RWPE2 (cell line): Measurements from ENCODE around the gene AKAP7.

Experiments
- ATAC-seq: fragments of 200-7000 bp; cut with Tn5 transposase; 3 replicates; pipeline ENCODE4 v1.9.1; 2021; ENCODE audit warnings: low read depth
- DNase-seq: peaks from one replicate; pipeline ENCODE4 v3.0.0-alpha.2; 2020; ENCODE audit warnings: low spot score
- H3K27ac ChIP-seq: fragments of 450-650 bp; 2 replicates; pipeline ENCODE4 v1.5.1; 2017; ENCODE audit warnings: mild to moderate bottlenecking; ENCODE audit not compliant: poor library complexity, severe bottlenecking
- H3K27me3 ChIP-seq: fragments of 250-450 bp; sonication (Bioruptor Pico); 2 replicates; pipeline ENCODE4 v1.5.1; 2021; ENCODE audit warnings: mild to moderate bottlenecking, moderate library complexity; ENCODE audit not compliant: insufficient read depth, poor library complexity, severe bottlenecking
- H3K36me3 ChIP-seq: fragments of 250-450 bp; sonication (Bioruptor Pico); 2 replicates; pipeline ENCODE4 v1.5.1; 2020; ENCODE audit warnings: low read depth, mild to moderate bottlenecking, moderate library complexity
- H3K4me1 ChIP-seq: fragments of 250-450 bp; sonication (Bioruptor Pico); 2 replicates; pipeline ENCODE4 v1.5.1; 2021; ENCODE audit warnings: mild to moderate bottlenecking, moderate library complexity; ENCODE audit not compliant: insufficient read depth, poor library complexity, severe bottlenecking
- H3K4me3 ChIP-seq: fragments of 250-450 bp; sonication (Bioruptor Pico); 2 replicates; pipeline ENCODE4 v1.5.1; 2021; ENCODE audit warnings: mild to moderate bottlenecking, moderate library complexity; ENCODE audit not compliant: severe bottlenecking
- H3K9me3 ChIP-seq: fragments of 250-450 bp; sonication (Bioruptor Pico); 2 replicates; pipeline ENCODE4 v1.5.1; 2021; ENCODE audit warnings: mild to moderate bottlenecking, moderate library complexity; ENCODE audit not compliant: severe bottlenecking
- TF ChIP-seq, protein P1 (sequence below): fragments of 450-650 bp; IDR thresholded peaks from one replicate; pipeline ENCODE4 v1.5.1; 2017; ENCODE audit warnings: mild to moderate bottlenecking, moderate library complexity; ENCODE audit not compliant: poor library complexity, severe bottlenecking

The AKAP7 gene

DNA sequence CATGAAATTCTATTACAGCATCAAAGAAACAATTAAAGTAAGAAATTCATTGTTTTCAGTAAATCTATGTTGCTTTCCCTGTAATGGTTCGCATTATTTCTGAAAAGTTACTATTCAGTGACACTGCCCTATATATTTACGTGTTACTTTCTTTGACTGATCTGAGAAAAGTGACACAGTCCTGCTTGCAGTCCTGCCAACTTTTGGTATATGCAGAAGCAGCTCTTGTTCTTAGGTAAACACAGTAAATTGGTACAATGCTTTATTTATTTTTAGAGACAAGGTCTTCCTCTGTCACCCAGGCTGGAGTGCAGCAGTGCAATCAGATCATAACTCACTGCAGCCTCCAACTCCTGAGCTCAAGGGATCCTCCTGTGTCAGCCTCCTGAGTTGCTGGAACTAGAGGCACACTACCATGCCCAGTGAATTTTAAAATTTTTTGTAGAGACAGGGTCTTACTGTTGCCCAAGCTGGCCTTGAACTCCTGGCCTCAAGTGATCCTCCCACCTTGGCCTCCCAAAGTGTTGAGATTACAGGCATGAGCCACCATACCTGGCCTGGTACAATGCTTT, 151.3 kb downstream of the AKAP7 start:
- H3K4me3 ChIP-seq: no peak overlapping the region
- TF ChIP-seq, protein P1, sequence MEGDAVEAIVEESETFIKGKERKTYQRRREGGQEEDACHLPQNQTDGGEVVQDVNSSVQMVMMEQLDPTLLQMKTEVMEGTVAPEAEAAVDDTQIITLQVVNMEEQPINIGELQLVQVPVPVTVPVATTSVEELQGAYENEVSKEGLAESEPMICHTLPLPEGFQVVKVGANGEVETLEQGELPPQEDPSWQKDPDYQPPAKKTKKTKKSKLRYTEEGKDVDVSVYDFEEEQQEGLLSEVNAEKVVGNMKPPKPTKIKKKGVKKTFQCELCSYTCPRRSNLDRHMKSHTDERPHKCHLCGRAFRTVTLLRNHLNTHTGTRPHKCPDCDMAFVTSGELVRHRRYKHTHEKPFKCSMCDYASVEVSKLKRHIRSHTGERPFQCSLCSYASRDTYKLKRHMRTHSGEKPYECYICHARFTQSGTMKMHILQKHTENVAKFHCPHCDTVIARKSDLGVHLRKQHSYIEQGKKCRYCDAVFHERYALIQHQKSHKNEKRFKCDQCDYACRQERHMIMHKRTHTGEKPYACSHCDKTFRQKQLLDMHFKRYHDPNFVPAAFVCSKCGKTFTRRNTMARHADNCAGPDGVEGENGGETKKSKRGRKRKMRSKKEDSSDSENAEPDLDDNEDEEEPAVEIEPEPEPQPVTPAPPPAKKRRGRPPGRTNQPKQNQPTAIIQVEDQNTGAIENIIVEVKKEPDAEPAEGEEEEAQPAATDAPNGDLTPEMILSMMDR: no peak
- DNase-seq (no peak), ATAC-seq (no peak)
- H3K27ac ChIP-seq: no peak overlapping the region
- H3K27me3 ChIP-seq: no peaks in the 10 kb centered on the region
- no peaks in the 10 kb centered on the region for H3K9me3 ChIP-seq
- H3K4me1 ChIP-seq: no peaks in the 10 kb centered on the region
- H3K36me3 ChIP-seq: no peaks in the 10 kb centered on the region

DNA sequence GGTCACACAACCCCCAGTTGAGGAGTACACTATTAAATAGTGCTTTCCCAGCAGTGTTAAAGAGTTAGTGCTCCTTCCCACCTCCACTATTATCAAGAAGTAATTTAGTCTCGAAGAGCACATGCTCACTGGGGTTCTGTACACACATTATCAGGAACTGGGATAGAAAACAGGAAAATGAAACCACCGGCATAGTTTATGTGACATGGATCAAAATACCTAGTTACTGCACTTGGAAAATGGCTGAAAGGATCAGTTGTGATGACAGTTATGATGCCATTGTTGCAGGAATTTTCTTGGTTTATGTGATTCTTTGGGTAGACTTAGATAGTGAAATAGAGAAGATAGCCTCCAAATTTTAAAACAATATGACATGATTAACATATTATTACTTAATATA, 152.9 kb downstream of the AKAP7 start:
- no peaks in the 10 kb centered on the region for H3K27me3 ChIP-seq
- ATAC-seq (no peak), DNase-seq (no peak)
- H3K27ac ChIP-seq: no peak overlapping the region
- H3K36me3 ChIP-seq: no peaks in the 10 kb centered on the region
- H3K4me3 ChIP-seq: no peak overlapping the region
- no peaks in the 10 kb centered on the region for H3K9me3 ChIP-seq
- H3K4me1 ChIP-seq: no peaks in the 10 kb centered on the region
- TF ChIP-seq, protein P1: no peak

DNA sequence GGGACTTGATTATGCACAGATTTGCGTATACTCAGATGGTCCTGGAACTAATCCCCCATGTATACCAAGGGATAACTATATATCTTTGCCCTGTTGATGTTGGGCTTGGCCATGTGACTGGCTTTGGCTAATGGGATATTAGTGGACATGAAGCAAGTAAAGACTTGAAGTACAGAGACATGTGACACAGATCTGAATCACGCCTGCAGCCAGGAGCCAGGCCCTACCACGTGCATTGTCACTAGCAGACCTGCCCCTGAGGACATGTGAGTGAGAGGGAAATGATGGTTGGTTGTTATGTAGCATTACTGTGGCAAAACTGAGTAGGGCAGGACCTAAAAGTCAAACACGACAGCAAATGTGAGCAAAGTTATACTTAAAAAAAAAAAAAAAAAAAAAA, 155.7 kb downstream of the AKAP7 start:
- DNase-seq: no peak
- no peaks in the 10 kb centered on the region for H3K9me3 ChIP-seq
- no peak overlapping the region for H3K4me3 ChIP-seq
- no peaks in the 10 kb centered on the region for H3K36me3 ChIP-seq
- H3K27me3 ChIP-seq: no peaks in the 10 kb centered on the region
- H3K4me1 ChIP-seq: no peaks in the 10 kb centered on the region
- TF ChIP-seq, protein P1: no peak
- ATAC-seq: peak; percentile 25; the same call in 1 of the 3 replicates
- no peak overlapping the region for H3K27ac ChIP-seq

DNA sequence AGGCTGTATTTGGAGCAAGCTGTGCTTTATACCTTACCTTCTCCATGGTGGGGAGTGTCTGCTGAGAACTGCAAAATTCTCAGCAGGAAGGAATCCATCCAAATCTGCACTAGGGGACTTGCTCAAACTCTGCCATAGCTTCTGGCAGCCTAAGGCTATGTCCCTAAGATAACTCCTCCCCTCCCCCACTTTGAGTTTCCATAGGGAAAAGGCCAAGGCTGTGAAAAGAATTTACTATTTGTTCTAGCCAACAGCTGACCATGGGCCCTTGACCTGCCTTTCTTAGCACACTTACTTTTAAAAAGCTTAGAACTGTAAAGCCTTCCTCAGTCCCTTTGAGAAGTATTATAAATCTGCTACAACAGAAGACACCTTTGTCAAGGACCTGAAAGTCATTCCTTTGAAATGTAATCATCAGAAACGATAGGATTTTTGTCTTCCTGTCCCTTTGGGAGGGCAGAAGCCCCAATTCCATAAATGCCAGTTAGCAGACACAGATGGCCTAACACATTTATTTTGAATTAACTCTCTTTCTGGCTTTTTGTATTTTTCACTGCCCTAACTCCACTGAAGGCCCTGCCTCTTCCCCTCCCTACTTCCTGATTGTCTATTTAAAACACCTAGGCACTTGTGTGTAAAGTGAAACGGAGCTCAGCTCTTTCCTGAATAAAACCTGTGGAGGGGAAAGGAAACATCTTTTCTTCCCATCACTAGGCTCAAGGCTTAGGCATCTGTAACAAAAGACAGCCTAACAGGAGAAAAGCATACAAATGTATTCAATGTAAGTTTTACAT, 157.1 kb downstream of the AKAP7 start:
- Histone ChIP-seq H3K27me3 (no peaks in the 10 kb centered on the region), H3K4me3 (no peak overlapping the region), H3K36me3 (no peaks in the 10 kb centered on the region), H3K27ac (no peak overlapping the region), H3K9me3 (no peaks in the 10 kb centered on the region), H3K4me1 (no peaks in the 10 kb centered on the region)
- TF ChIP-seq, protein P1: no peak
- ATAC-seq: no peak
- DNase-seq: no peak

DNA sequence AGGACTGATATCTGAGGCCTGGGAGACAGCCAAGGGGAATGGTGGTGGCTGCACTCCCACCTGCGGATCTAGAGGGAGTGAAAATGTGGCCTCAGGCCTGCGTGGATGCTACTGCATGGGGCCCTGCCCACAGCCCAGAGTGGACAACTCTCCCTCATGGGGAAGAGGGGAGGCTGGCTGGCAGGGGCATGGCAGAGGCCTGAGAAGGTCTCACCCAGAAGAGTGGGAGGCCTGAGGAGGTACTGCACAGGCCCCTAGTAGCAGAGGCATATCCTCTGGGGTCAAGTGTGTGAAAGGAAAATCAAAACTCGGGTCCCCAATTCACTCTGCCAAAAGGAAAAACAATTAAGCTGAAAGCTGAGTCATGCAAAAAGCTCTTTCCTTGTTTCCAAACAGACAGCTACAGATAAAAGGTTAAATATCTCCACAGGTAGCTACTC, 158.2 kb downstream of the AKAP7 start:
- Histone ChIP-seq H3K36me3 (no peaks in the 10 kb centered on the region), H3K27ac (no peak overlapping the region), H3K4me3 (no peak overlapping the region), H3K27me3 (no peaks in the 10 kb centered on the region), H3K4me1 (no peaks in the 10 kb centered on the region), H3K9me3 (no peaks in the 10 kb centered on the region)
- ATAC-seq: no peak
- DNase-seq: no peak
- TF ChIP-seq, protein P1: no peak
